ENCODE data around the gene NCS1.

GRCh38 chr9:130232899-130233586 is 60.8 kb downstream of the NCS1 start:
- TF ChIP-seq CTCF (IDR thresholded peaks at IDR 0.05) = no peak
- TF ChIP-seq POLR2A (IDR thresholded peaks at IDR 0.05) = no peak

All from prostate gland (tissue), 2 donors.